ENCODE results near the gene CNTN4.

GRCh38 chr3:2092758-2093157, 5.9 kb upstream of the CNTN4 start:
- TF ChIP-seq, protein P1, sequence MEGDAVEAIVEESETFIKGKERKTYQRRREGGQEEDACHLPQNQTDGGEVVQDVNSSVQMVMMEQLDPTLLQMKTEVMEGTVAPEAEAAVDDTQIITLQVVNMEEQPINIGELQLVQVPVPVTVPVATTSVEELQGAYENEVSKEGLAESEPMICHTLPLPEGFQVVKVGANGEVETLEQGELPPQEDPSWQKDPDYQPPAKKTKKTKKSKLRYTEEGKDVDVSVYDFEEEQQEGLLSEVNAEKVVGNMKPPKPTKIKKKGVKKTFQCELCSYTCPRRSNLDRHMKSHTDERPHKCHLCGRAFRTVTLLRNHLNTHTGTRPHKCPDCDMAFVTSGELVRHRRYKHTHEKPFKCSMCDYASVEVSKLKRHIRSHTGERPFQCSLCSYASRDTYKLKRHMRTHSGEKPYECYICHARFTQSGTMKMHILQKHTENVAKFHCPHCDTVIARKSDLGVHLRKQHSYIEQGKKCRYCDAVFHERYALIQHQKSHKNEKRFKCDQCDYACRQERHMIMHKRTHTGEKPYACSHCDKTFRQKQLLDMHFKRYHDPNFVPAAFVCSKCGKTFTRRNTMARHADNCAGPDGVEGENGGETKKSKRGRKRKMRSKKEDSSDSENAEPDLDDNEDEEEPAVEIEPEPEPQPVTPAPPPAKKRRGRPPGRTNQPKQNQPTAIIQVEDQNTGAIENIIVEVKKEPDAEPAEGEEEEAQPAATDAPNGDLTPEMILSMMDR (IDR thresholded peaks at IDR 0.05), result no peak
- TF ChIP-seq POLR2A (IDR thresholded peaks at IDR 0.05) (no peak), EP300 (IDR thresholded peaks at IDR 0.05) (no peak)

All from tibial nerve (tissue), 4 donors.